Smooth muscle cell (in vitro differentiated cells): Measurements from ENCODE around the gene COX4I1. TPM values are rescaled to one million over a fixed set of nuclear protein-coding genes. Genes with fewer than 3 reads are reported as not detected.

ENCODE experiments used
- DNase-seq: peaks from one replicate; lab custom pipeline; 2025; ENCODE audit not compliant: unreplicated experiment; lab: John Stamatoyannopoulos, UW
- H2AFZ ChIP-seq: fragments of 200-600 bp; sonication (generic); 2 replicates; pipeline ENCODE4 v1.6.0; 2016; ENCODE audit warnings: antibody characterized with exemption, low read depth, mild to moderate bottlenecking
- H3F3A ChIP-seq: fragments of 200-600 bp; sonication (generic); 2 replicates; pipeline ENCODE4 v1.6.0; 2017; ENCODE audit warnings: antibody characterized with exemption, low read depth
- H3K27ac ChIP-seq: fragments of 200-600 bp; sonication (generic); 2 replicates; pipeline ENCODE4 v1.5.1; 2016; ENCODE audit warnings: low read depth, mild to moderate bottlenecking
- H3K27me3 ChIP-seq: fragments of 200-600 bp; sonication (generic); 2 replicates; pipeline ENCODE4 v1.6.1; 2016; ENCODE audit warnings: low read depth, mild to moderate bottlenecking
- H3K36me3 ChIP-seq: fragments of 200-600 bp; sonication (generic); 2 replicates; pipeline ENCODE4 v1.5.1; 2016; ENCODE audit warnings: low read depth
- H3K4me1 ChIP-seq: fragments of 200-600 bp; sonication (generic); 2 replicates; pipeline ENCODE4 v1.5.1; 2016; ENCODE audit warnings: low read depth
- H3K4me2 ChIP-seq: fragments of 200-600 bp; sonication (generic); 2 replicates; pipeline ENCODE4 v1.6.0; 2016; ENCODE audit warnings: mild to moderate bottlenecking
- H3K4me3 ChIP-seq: fragments of 200-600 bp; sonication (generic); 2 replicates; pipeline ENCODE4 v1.5.1; 2016; ENCODE audit warnings: mild to moderate bottlenecking
- H3K79me2 ChIP-seq: fragments of 200-600 bp; sonication (generic); 2 replicates; pipeline ENCODE4 v1.6.0; 2016; ENCODE audit warnings: low read depth, mild to moderate bottlenecking
- H3K9ac ChIP-seq: fragments of 200-600 bp; sonication (generic); 2 replicates; pipeline ENCODE4 v1.6.0; 2016; ENCODE audit warnings: low read depth
- H3K9me3 ChIP-seq: fragments of 200-600 bp; sonication (generic); replicated peaks from 2 replicates; pipeline ENCODE4 v1.5.1; 2016; ENCODE audit warnings: low read depth
- H4K20me1 ChIP-seq: fragments of 200-600 bp; sonication (generic); 2 replicates; pipeline ENCODE4 v1.6.0; 2016; ENCODE audit warnings: low read depth
- CTCF ChIP-seq: fragments of 200-600 bp; sonication (generic); IDR thresholded peaks from 2 replicates; pipeline ENCODE4 v1.5.1; 2017; ENCODE audit warnings: borderline replicate concordance, mild to moderate bottlenecking, antibody characterized with exemption; ENCODE audit not compliant: insufficient read depth, poor library complexity, severe bottlenecking
- WGBS: methylation state at CpG from one replicate; pipeline ENCODE4 v1.1.7; 2016; ENCODE audit warnings: low lambda C conversion rate; 5-methylcytosine and 5-hydroxymethylcytosine counted together
- polyA plus RNA-seq: library from polyadenylated mRNA; unstranded; fragments of >200 nt; fragmentation: Nextera tagmentation; extraction: Ambion mirVana; gene quantifications from 2 replicates; pipeline ENCODE4 v1.2.1, GENCODE V29; 2016
- total RNA-seq: library from RNA; depleted of rRNA; stranded (reverse); fragments of >200 nt; gene quantifications from 2 replicates; pipeline ENCODE4 v1.2.3, GENCODE V29; 2014

COX4I1 gene
- total and polyA plus RNA-seq, 2 experiments from 2014 or later, result 342 to 612 TPM

GRCh38 chr16:85753559-85753958 lies 45.9 kb upstream of the COX4I1 start:
- Histone ChIP-seq H2AFZ (no peak overlapping the region), H4K20me1 (no peaks in the 10 kb centered on the region), H3K36me3 (no peaks in the 10 kb centered on the region), H3K27ac (no peak overlapping the region), H3K9me3 (no peaks in the 10 kb centered on the region), H3K79me2 (no peaks in the 10 kb centered on the region), H3K27me3 (peaks cover 26% of the 10 kb centered on the region), H3K4me2 (no peak overlapping the region), H3F3A (peaks cover 5% of the 10 kb centered on the region), H3K9ac (no peak overlapping the region), H3K4me1 (peaks cover 23% of the 10 kb centered on the region), H3K4me3 (no peak overlapping the region)
- TF ChIP-seq CTCF, result no peak
- 91% methylated on average over 6 of the region's 6 CpGs for WGBS
- DNase-seq, result no peak

GRCh38 chr16:85753976-85754375 lies 45.5 kb upstream of the COX4I1 start:
- H3K27ac ChIP-seq, result no peak overlapping the region

GRCh38 chr16:85754413-85754812 lies 45.1 kb upstream of the COX4I1 start:
- Histone ChIP-seq H2AFZ (no peak overlapping the region), H3K9ac (no peak overlapping the region), H3K36me3 (no peaks in the 10 kb centered on the region), H4K20me1 (no peaks in the 10 kb centered on the region), H3K27ac (no peak overlapping the region), H3K79me2 (no peaks in the 10 kb centered on the region), H3K9me3 (no peaks in the 10 kb centered on the region), H3K27me3 (peaks cover 26% of the 10 kb centered on the region), H3K4me1 (peaks cover 23% of the 10 kb centered on the region), H3K4me3 (no peak overlapping the region), H3F3A (peaks cover 5% of the 10 kb centered on the region), H3K4me2 (no peak overlapping the region)
- no peak for DNase-seq
- WGBS, result 76% methylated on average over 7 of the region's 7 CpGs
- TF ChIP-seq CTCF, result no peak

More at GRCh38 chr16:85753976-85754375, 45.5 kb upstream of the COX4I1 start:
- no peak overlapping the region for H3K4me2 ChIP-seq
- H4K20me1 ChIP-seq, result no peaks in the 10 kb centered on the region
- no peak overlapping the region for H3K4me3 ChIP-seq
- H2AFZ ChIP-seq, result no peak overlapping the region
- no peaks in the 10 kb centered on the region for H3K9me3 ChIP-seq
- peaks cover 23% of the 10 kb centered on the region for H3K4me1 ChIP-seq
- 97% methylated on average over 7 of the region's 7 CpGs for WGBS
- no peaks in the 10 kb centered on the region for H3K79me2 ChIP-seq
- no peak overlapping the region for H3K9ac ChIP-seq
- DNase-seq, result no peak
- H3K27me3 ChIP-seq, result peaks cover 26% of the 10 kb centered on the region
- H3K36me3 ChIP-seq, result no peaks in the 10 kb centered on the region
- no peak for TF ChIP-seq CTCF
- peaks cover 5% of the 10 kb centered on the region for H3F3A ChIP-seq

GRCh38 chr16:85755929-85756768 lies 43.3 kb upstream of the COX4I1 start:
- H4K20me1 ChIP-seq, result no peaks in the 10 kb centered on the region
- no peak overlapping the region for H3K27ac ChIP-seq
- H3K4me1 ChIP-seq, result peaks cover 13% of the 10 kb centered on the region
- H3F3A ChIP-seq, result peaks cover 5% of the 10 kb centered on the region
- no peak overlapping the region for H3K9ac ChIP-seq
- H3K79me2 ChIP-seq, result no peaks in the 10 kb centered on the region
- H3K9me3 ChIP-seq, result no peaks in the 10 kb centered on the region
- DNase-seq, result no peak
- H3K4me3 ChIP-seq, result no peak overlapping the region
- H3K27me3 ChIP-seq, result peaks cover 24% of the 10 kb centered on the region
- no peak overlapping the region for H2AFZ ChIP-seq
- no peak overlapping the region for H3K4me2 ChIP-seq
- WGBS, result 80% methylated on average over 25 of the region's 25 CpGs
- no peaks in the 10 kb centered on the region for H3K36me3 ChIP-seq
- no peak for TF ChIP-seq CTCF
